ENCODE results near the gene AJUBA. TPM values are rescaled to one million over a fixed set of nuclear protein-coding genes. Genes with fewer than 3 reads are reported as not detected.

AJUBA gene
- total RNA-seq, 4 donors from 2014 or later: 22.8 to 33.5 (median 28.4) TPM

- no peak overlapping the region for H3K4me3 ChIP-seq
- 79 to 86% methylated on average over 2 of the region's 2 CpGs for WGBS, 2 donors
- H3K4me1 ChIP-seq: peaks cover 0 to 9% (median 0%) of the 10 kb centered on the region in 4 donors
- no peaks in the 10 kb centered on the region for H3K9me3 ChIP-seq
- TF ChIP-seq POLR2A (IDR thresholded peaks at IDR 0.05) (no peak), CTCF (IDR thresholded peaks at IDR 0.05) (no peak), EP300 (IDR thresholded peaks at IDR 0.05) (no peak)
- H3K27me3 ChIP-seq: no peaks in the 10 kb centered on the region
- peaks cover 0 to 61% (median 2%) of the 10 kb centered on the region in 3 donors for H3K36me3 ChIP-seq
- H3K27ac ChIP-seq: no peak overlapping the region
- DNase-seq (ENCODE audit: low spot score in 2 of 2): no peak
Measured at GRCh38 chr14:23023795-23024152, 41.4 kb upstream of the AJUBA start.

- Histone ChIP-seq H3K27me3 (no peaks in the 10 kb centered on the region), H3K4me3 (no peak overlapping the region), H3K4me1 (peaks cover 0 to 4% (median 0%) of the 10 kb centered on the region in 4 donors), H3K36me3 (peaks cover 0 to 56% (median 2%) of the 10 kb centered on the region in 3 donors), H3K9me3 (no peaks in the 10 kb centered on the region), H3K27ac (no peak overlapping the region)
- TF ChIP-seq EP300 (IDR thresholded peaks at IDR 0.05) (no peak), POLR2A (IDR thresholded peaks at IDR 0.05) (no peak), CTCF (IDR thresholded peaks at IDR 0.05) (no peak)
- DNase-seq (ENCODE audit: low spot score in 2 of 2): no peak
- WGBS, 2 donors: 77 to 80% methylated on average over 8 of the region's 8 CpGs
Measured at GRCh38 chr14:23023022-23023794, 40.9 kb upstream of the AJUBA start.

- Histone ChIP-seq H3K27ac (no peak overlapping the region), H3K4me3 (no peak overlapping the region), H3K36me3 (peaks cover 0 to 44% (median 2%) of the 10 kb centered on the region in 3 donors), H3K4me1 (peaks cover 0 to 4% (median 0%) of the 10 kb centered on the region in 4 donors), H3K9me3 (no peaks in the 10 kb centered on the region), H3K27me3 (no peaks in the 10 kb centered on the region)
- 50 to 55% methylated on average over 7 of the region's 7 CpGs for WGBS, 2 donors
- no peak for DNase-seq (ENCODE audit: low spot score in 2 of 2)
- TF ChIP-seq EP300 (IDR thresholded peaks at IDR 0.05): no peak
- no peak for TF ChIP-seq POLR2A (IDR thresholded peaks at IDR 0.05)
- TF ChIP-seq CTCF (IDR thresholded peaks at IDR 0.05): no peak
Measured at GRCh38 chr14:23021889-23022442, 39.6 kb upstream of the AJUBA start.

GRCh38 chr14:23021434-23021833 is 39.1 kb upstream of the AJUBA start:
- DNase-seq (ENCODE audit: low spot score in 2 of 2): no peak
- Histone ChIP-seq H3K36me3 (peaks cover 0 to 39% (median 2%) of the 10 kb centered on the region in 3 donors), H3K27me3 (no peaks in the 10 kb centered on the region), H3K4me3 (no peak overlapping the region), H3K4me1 (peaks cover 0 to 4% (median 0%) of the 10 kb centered on the region in 4 donors), H3K27ac (no peak overlapping the region), H3K9me3 (no peaks in the 10 kb centered on the region)
- TF ChIP-seq EP300 (IDR thresholded peaks at IDR 0.05) (no peak), POLR2A (IDR thresholded peaks at IDR 0.05) (no peak), CTCF (IDR thresholded peaks at IDR 0.05) (no peak)
- 65 to 66% methylated on average over 9 of the region's 9 CpGs for WGBS, 2 donors

Data from tibial nerve (tissue), 4 donors.